ENCODE results near the gene CCNH.

CCNH gene

DNA sequence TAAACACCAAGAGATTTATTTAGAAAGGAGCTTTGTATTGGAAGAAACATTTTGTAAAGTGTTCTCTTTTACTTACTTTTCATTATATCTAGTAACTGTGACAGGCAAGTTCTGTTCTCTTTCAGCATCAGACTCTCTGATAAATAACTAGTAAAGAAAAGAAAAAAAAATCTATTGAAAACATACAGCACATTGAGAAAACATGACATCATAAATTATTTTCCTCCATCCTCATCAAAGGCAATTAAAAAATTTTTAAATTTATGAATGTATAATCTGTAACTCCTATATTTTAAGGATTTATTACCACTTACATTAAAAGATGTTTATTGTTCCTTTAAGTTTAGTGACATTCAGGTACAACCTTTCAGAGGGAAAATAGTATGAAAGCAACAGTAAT is 11.1 kb downstream of the CCNH start:
- no peak for DNase-seq

DNA sequence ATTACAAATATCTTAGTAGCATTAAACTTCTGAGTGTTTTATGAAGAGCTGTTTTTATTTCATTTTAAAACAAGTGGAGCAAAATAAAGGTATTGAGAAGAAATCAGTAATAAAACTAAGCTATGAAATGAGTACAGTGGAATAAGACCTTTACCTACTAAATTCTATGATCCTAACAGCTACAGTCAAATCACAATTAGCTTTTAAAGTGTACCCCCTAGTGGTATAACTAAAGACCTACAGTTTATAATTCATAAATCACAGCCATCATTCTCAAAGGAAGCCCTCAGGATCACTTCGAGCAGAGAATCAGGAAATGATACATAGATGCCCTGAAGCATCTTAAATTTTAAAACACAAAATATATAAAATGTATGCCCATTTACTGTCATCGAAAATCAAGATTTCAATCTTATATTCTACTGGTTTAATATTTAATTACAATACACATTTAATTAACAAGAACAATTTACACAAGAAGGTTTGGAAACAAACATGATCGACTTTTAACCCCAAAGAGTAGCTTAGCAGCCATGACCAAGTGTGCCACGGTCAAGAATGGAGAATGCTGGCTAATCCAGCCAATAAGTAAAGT is 12.3 kb downstream of the CCNH start:
- peak; percentile 14 for DNase-seq

DNA sequence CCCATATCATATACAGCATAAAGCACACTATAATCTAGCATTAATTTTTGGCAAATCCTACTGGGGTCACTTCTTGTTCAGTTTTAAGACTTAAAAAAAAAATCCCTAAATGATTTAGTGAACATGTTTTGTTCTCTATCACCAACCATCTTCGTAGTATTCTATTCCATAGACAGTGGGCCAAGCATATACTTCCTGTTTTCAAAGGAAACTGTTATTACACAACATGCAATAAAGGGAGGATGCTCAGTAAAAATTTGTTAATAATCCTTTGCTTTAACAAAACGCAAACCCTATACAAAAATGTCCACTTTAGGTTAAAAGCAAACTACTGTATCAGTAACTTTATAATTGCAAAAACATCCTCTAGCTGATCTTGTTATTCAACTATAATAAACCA is 13.0 kb downstream of the CCNH start:
- DNase-seq, result no peak

DNA sequence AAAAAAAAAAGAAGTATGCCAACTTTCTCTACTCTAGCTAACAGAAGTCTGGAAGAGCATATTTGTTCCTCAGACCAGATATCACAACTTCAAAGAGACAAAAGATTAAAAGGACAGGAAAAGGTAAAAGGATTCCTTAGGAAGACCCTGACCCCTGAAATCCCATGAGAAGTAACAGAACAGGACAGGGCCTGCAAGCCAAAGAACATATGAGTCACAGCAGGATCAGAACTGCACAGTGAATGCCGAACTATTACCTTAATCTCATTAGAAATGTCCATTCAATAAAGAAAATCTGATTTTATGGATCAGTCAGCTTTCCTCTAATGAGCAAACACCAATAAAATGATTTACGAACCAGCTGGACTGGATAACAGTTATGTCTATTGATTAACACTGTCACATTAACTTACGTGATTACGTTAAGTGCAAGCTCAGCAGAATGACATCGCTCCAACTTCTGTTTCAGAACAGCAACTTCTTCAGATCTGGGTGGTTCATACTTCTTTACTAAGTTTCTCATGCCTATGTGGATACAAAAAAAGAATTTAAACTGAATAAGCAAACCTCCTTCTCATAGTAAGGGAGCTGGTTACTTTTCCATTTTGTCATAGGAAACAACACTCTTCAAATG is 13.6 kb downstream of the CCNH start:
- no peak for DNase-seq

DNA sequence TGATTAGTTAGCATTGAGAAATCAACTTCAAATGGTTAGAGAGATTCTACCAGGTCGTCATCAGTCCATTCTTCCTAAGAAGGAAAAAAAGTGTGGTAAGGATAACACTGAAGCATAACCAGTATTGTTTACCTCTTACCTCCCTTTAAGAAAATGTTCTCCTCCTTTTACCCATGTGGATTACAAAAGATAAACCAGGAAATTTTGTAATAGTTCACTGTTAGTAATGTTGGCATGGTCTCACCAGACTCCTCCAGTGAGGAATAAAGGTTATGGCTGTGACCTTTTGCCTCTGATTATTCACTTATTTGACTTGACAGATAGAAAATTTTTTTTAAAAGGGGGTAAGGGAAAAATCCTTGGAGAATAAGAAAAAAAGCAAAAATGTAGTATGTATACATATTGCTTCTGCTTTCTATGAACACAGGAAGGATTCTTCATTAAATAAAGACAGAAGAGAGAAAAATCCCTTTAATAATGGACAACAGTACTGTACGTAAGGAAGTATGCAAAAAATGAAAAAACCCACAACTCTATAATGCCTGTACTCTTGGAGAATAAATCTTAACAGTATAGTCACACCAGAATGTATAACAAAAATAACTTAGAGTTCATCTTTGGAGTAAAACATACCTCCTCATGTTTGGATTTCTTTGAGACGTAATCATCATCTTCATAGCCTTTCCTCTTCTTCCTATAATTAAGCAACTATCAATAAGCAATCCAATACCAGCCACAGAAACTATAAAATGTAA is 18.1 kb downstream of the CCNH start:
- no peak for DNase-seq

DNA sequence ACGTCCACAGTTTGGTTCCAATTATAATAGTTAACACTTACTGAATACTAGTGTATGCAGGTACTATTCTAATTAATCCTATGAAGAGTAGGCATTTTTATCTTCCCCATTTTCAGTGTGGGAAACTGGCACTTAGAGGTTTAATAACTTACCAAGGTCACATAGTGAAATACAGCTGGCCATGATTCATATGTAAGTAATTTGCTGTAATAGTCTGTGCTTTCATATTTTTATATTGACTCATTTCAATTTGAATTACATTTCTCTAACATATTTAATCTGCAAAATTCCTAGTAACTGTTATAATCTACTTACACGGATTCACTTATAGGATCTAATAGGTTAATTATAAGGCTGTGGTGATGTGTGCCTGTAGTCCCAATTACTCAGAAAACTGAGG is 19.4 kb downstream of the CCNH start:
- no peak for DNase-seq

DNA sequence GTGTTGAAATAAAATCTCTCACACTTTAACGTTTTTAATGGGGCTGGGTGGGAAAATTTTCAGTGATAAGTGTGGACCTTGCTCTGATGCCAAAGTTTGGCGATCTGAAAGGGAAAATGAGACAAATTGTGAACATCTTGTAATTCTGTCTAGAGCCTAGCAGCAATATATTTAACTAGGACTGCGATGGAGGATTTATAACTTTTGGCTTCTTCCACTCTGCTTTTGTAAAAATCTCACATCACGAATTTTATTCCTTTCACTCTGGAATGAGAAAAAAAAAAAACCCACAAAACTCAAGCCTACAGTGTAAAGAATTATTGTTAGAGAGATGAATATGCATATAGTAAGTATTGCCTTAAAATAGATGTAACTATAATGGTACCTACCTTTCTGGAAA is 19.9 kb downstream of the CCNH start:
- no peak for DNase-seq

DNA sequence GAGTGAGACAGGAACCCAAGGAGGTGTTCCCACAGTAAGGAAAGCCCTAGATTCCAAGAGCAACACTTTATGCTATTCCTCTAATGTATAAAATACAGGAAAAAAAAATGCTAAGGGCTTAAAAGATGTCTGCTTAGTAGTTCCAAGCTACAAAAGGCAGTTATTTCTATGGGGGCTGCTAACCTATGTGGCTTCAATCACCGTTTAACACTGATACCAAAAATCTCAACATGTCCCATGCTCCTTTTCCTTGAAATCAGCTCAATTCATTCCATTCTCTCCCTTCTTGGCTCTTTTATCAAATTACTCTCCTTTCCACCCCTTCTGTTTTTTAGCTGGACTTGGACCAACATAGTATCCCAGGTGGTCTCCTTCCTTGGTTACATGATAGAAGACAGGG is 20.6 kb downstream of the CCNH start:
- DNase-seq, result no peak

DNA sequence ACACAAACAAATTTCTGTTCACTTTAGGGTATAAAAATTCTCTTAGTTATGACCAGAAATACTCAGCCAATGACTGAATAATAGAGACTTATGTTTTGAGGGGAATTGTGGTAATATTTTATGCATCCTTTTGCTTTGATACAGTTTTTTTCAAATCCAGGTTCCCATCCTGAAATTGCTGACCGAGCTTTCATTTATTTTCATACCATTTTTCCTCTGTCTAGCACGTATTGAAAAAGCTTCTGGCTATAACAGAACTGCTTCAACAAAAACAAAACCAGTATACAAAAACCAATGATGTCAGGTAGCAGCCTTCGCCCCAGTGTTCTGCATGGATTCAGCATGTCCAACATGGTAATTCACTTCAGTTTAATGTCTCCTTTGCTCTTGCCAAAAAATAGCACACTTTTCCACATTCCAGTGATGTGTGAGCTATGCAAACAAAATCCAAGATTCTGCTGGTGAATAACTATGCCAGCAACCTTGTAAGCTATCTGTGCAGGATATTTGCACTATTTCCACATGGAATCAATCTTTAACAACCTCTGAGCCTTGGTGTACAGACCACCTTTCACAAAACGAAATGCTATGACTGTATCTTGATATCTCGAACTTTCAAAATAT is 22.0 kb downstream of the CCNH start:
- no peak for DNase-seq

DNA sequence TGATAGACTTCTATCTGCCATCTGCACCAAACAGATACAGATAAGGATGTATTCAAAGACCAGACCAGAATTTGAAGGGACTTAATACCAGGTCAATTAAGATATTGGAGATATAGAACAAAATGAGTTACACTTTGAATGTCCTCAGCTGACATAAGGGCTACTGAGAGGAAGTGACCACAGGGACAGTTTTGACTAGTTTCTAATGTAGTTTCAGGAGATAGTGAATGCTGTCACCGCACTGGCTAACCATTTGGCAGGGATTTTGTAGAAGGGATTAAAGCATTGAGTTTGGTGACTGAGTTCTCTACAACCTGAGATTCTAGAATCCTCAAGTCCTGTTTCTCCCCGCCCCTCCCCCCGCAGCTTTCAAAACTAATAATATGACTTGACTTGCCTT is 22.7 kb downstream of the CCNH start:
- no peak for DNase-seq

DNA sequence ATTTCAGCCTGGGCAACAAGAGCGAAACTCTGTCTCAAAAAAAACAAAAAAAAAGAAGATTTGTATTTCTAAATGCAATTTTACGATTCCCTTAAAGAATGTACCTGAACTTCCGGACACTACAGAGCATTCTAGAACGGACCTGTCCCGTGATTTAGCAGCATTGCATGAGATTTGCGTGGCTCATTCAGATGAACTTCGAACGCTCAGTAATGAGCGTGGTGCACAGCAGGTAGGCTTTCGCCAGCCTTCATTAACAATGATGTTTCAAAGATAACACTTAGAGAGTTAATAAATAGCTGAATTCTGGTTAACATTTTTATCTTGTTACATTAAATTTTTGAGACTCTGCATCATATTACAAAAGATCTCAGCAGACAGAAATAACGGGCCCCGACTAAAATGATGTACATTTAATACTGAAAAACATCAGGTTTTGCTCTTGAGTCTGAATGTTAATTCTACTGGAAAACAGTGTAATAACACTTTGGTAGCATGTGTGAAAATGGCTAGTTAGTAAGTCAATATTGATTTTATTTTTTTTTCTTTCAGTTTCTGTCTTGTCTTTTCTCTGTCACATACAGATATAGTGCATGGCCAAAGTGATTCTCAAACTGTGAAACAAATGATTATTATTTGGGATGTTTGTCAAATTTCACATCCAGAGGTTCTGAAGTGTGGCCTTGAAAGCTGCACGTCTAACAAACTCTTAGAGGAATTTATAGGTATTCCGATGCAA is 23.3 kb downstream of the CCNH start:
- DNase-seq, result no peak

DNA sequence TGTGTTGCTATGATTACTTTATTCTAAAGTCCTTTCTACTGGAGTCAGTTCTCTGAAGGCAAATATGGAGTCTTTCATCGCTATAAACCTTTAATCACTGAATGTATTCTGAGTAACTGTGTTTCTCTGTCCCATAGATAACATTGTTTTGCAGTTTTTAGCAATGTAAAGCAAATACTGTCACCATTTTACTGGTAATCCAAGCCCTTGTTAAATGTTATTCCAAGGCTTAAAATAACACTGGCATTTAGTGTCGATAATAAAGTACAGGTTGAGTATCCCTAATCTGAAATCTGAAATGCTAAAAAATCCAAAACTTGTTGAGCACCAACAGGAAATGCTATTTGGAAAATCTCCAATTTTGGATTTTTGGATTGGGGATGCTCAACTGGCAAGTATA is 24.6 kb downstream of the CCNH start:
- DNase-seq, result no peak

DNA sequence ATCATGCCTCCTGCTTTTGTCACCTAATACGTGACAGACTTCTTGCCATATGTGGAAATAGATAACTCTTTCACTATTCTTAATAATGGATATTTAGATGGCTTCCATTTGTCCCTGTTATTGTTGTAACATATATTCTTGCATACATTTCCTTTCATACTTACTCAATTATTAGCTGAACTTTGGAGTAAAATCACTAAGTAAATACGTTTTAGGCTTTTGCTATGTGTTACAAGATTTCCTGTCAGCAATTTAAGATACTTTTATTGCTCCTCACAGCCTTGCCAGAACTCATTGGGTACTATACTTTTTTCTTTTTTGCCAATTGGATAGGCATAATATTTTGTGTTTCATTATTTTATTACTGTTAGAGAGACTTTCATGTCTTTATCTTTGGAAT is 26.9 kb downstream of the CCNH start:
- no peak for DNase-seq

DNA sequence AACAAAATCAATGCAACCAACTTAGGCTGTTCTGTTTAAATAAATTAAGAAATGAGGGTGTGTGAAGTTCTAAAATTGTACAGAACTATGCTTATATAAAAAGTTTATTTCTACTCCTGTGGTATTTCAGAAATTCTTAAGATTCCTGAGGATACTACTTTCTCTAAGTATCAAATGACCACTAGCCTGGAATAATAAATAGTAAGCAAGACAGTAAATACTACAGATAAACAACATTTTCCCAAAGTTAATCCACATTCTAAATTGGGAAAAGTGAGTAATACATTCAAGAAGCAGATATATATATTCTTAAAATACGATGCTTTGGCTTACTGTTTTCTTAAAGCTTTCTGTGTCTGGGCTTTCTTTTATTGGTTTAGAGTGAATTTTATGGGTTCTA is 29.5 kb downstream of the CCNH start:
- DNase-seq, result no peak

DNA sequence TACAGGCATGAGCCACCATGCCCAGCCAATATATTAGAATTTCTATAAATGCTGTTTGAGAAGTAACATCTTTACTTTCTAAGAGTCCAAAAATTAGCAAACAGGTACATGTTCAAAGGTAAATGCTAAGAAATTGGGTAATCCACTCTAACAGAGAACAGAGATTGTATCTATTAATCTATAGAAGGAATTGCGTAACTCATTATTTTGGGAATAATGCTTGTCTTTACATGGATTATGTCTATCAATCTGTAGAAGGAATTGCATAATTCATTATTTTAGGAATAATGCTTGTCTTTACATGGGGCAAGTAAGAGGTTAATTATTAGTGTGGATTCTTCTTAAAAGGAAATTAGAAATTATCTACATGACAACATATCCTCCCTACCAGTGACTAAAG is 30.5 kb downstream of the CCNH start:
- no peak for DNase-seq

DNA sequence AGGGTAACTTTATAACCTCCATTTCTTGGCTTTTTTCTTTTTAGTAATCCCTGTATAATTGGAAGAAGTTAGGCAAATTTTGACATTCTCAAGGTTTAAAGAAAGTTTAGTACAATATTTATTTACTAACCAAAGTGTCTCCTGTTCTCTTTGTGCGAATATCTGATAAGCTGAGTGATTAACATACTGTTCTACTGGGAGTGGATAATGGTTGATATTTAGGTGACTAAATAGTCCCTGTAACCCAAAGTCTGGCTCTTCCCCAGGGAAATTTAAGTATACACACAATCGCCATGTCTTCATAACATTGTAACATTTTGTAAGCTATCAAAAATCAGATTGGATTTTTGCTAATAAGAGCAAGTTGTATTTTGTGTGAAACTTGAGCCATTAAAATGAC is 40.0 kb downstream of the CCNH start:
- DNase-seq, result no peak

DNA sequence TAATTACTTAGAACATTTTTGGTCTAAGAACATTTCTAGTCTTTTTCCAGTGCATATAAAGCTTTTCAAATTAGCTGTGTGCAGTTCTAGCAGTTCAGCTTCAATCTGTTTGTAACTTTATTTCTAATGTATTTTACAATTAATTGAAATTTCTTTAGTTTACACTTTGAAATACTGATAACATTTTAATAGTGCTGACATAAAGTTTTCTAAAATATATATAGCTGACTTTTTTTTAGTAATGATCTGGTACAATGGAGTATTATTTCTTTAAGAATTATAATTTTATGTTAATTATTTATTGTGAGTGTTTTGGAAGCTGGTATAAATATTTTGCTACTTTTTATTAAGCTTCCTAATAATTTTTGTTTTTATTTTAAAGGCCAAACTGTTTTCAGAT is 43.3 kb downstream of the CCNH start:
- no peak for DNase-seq

DNA sequence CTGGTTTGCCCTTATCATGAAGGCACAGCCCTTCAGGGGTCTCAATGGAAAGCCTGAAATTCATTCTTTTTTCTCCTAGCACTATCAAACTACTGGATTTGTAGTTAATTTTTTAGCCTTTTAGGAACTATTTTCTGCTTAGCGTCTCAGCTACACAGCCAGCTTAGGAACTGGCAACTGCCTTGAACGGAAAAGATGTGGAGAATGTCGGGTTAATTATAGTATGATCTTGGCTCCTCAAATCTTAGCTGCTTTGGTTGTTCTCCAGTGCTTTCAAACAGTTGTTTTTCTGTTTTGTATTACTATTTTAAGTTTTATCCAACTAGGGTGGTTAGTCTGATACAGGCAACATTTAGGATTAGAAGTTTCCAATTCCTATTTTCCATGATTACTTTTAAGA is 44.1 kb downstream of the CCNH start:
- no peak for DNase-seq

DNA sequence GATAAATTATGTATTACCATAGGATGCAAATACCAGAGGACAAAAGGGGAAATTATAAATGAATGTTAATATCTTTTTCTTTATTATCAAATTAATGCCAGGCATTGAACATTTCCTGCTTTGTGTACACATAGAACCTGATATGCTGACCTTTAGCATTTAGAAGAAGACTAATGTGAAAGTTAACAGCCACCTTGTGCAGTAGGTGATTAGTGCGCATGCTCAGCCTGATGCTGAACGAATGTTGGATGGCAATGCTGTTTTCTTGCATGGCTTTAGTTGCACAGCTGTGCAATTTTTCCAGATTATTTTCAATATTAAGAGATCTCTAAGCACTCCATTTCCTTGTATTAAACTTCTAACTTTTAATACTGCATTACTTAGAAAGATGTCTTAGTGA is 45.5 kb downstream of the CCNH start:
- no peak for DNase-seq

DNA sequence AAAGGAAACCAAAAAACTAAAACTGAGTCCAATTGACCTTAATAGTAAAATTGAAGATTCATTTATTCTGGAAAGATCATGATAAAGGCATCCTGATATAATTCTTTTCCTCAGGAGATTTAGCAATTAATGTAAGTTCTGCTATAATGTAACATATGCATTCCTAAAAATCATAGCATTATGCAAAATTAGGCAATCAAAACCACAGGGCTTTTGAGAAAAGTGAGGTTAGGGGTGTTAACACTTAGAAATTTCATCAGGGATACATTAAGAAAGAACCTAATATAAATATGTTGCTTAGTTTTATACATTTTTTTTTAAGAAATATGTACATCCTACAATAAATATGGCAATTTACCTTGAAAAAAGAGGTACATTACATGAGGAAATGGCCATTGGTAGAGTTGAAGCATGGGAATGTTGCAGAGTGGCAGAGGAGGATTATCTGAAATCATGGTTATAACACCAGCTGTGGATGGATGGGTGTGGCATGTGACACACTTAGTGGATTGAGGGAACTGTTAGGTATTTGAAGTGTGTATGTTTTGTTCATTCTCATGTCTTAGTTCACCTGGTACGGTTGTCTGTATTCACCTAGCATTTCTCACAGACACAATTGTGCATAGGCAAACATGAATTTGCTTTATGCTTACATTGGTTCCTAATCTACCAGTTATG is 51.1 kb downstream of the CCNH start:
- DNase-seq, result no peak

DNA sequence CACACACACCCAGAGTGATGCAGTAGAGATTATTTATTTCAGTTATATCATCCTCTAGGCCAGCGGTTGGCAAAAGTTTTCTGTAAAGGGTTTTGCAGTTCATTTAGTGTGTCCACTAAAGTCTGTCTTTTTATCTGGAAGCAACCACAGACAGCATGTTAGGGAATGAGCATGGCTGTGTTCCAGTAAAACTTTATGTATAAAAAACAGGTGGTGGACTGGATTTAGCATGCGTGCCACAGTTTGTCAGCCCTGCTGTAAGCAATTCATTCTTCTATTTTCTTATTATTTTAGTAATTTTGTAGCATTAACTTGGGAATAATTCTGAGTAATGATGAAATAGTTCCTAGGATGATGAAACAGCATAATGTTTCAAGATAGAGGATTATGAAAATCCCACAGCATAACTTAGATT is 51.7 kb downstream of the CCNH start:
- DNase-seq, result no peak

DNA sequence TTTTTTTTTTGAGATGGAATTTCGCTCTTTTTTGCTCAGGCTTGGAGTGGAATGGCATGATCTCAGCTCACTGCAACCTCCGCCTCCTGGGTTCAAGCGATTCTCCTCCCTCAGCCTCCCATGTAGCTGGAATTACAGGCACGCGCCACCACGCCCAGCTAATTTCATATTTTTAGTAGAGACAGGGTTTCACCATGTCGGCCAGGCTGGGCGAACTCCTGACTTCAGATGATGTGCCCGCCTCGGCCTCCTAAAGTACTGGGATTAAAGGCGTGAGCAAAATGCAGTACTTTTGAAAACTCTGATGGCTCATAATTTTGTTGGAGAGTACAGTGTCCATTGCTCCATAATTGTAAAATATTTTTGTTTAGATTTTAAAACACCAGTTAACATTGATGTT is 52.6 kb downstream of the CCNH start:
- DNase-seq, result no peak

DNA sequence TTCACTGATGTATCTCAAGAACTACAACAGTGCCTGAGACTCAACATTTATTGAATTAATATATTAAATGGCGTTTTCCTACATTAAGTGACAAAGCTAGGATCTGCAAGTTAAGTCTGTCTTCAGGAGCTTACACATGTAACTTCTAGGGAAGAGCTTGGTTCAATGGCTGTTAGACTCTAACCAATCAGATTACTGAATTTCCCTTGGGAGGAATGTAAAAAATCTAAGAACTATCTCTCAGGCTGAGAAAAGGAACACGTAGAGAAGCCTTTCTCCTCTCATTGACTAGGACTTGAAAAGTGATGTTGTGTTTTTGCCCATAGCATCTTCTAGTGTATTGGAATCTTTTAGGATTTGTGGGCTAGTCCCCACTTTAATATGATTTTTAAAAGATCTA is 53.6 kb downstream of the CCNH start:
- DNase-seq, result no peak

Measured in SHP77 treated with DMSO at 0.1 percent for 48 hours (cell line).